Thyroid gland (tissue), 4 donors: ENCODE data around the gene BIK.

Experiments used
- POLR2A ChIP-seq, 2 donors: fragments of 450-650 bp; IDR thresholded peaks; one replicate each; pipeline ENCODE4 v1.6.1; 2017; ENCODE audit warnings: antibody characterized with exemption in 2 of 2, mild to moderate bottlenecking in 2 of 2, moderate library complexity in 1 of 2
- TF ChIP-seq, protein P1 (sequence below), 6 experiments: fragments of 200-600 bp in 3 of 6; fragments of 450-650 bp in 3 of 6; sonication (generic) in 3 of 6; IDR thresholded peaks; one replicate each; pipeline ENCODE4 v1.5.1; 2016 to 2019; ENCODE audit warnings: antibody characterized with exemption in 6 of 6, mild to moderate bottlenecking in 2 of 6, inconsistent platforms in 1 of 6, moderate library complexity in 1 of 6

DNA sequence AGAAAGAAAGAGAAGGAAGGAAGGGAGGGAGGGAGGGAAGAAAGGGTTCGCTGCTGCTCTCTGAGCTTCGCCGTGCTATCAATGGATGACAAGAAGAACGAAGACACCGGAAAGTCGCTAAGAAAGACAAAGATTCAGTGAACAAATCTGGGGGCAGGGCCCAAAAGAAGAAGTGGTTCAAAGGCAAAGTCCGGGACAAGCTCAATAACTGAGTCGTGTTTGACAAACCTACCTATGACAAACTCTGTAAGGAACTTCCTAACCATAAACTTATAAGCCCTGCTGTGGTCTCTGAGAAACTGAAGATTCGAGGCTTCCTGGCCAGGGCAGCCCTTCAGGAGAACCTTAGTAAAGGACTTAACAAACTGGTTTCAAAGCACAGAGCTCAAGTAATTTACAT lies 18.5 kb upstream of the BIK start:
- TF ChIP-seq, protein P1, sequence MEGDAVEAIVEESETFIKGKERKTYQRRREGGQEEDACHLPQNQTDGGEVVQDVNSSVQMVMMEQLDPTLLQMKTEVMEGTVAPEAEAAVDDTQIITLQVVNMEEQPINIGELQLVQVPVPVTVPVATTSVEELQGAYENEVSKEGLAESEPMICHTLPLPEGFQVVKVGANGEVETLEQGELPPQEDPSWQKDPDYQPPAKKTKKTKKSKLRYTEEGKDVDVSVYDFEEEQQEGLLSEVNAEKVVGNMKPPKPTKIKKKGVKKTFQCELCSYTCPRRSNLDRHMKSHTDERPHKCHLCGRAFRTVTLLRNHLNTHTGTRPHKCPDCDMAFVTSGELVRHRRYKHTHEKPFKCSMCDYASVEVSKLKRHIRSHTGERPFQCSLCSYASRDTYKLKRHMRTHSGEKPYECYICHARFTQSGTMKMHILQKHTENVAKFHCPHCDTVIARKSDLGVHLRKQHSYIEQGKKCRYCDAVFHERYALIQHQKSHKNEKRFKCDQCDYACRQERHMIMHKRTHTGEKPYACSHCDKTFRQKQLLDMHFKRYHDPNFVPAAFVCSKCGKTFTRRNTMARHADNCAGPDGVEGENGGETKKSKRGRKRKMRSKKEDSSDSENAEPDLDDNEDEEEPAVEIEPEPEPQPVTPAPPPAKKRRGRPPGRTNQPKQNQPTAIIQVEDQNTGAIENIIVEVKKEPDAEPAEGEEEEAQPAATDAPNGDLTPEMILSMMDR (IDR thresholded peaks at IDR 0.05), result no peak
- no peak for TF ChIP-seq POLR2A (IDR thresholded peaks at IDR 0.05)
